SHP77 (cell line): ENCODE data around the gene AMT.

ENCODE experiments used
- DNase-seq, 2 experiments: peaks; one replicate each; lab custom pipeline; 2025; lab: John Stamatoyannopoulos, UW

The AMT gene

GRCh38 chr3:49422379-49423248 is at the start of gene AMT:
TSS of gene AMT (minus strand) at chr3:49422473. CDS start at chr3:49422450, 23 bp downstream.
- no peak for DNase-seq

- DNase-seq = no peak
These were observed 48.6 kb upstream of the AMT start for GRCh38 chr3:49470714-49471420.

GRCh38 chr3:49469936-49470713 is 47.9 kb upstream of the AMT start, which contains the start of gene DAG1:
TSS of gene DAG1 (plus strand) at chr3:49470267. CDS start at chr3:49510535, 40,268 bp downstream.
- peak; percentile 85 to 94 for DNase-seq

GRCh38 chr3:49469037-49469935 is 47.0 kb upstream of the AMT start:
- peak; percentile 53 for DNase-seq

GRCh38 chr3:49466085-49466484 is 43.8 kb upstream of the AMT start:
- no peak for DNase-seq

- no peak for DNase-seq
These were observed 43.2 kb upstream of the AMT start for GRCh38 chr3:49465270-49466034.

- no peak for DNase-seq
These were observed 39.9 kb upstream of the AMT start for GRCh38 chr3:49462222-49462621.

- DNase-seq = no peak
These were observed 39.3 kb upstream of the AMT start for GRCh38 chr3:49461443-49462171.

- no peak for DNase-seq
These were observed 38.7 kb upstream of the AMT start for GRCh38 chr3:49460956-49461355.

GRCh38 chr3:49460188-49460890 is 38.1 kb upstream of the AMT start:
- DNase-seq = no peak

- no peak for DNase-seq
These were observed 34.2 kb upstream of the AMT start for GRCh38 chr3:49456466-49456865.

GRCh38 chr3:49454898-49455681 is 32.8 kb upstream of the AMT start:
- DNase-seq = no peak

GRCh38 chr3:49454458-49454857 is 32.2 kb upstream of the AMT start:
- peak in 1 of 2 experiments; percentile 9 for DNase-seq

GRCh38 chr3:49453621-49454020 is 31.3 kb upstream of the AMT start:
- no peak for DNase-seq

- no peak for DNase-seq
These were observed 23.1 kb upstream of the AMT start for GRCh38 chr3:49445391-49445790.

- DNase-seq = no peak
These were observed 12.5 kb upstream of the AMT start for GRCh38 chr3:49434731-49435130.

- DNase-seq = no peak
These were observed 6.4 kb upstream of the AMT start for GRCh38 chr3:49428752-49429080.

GRCh38 chr3:49427586-49427985 is 5.3 kb upstream of the AMT start:
- DNase-seq = no peak

GRCh38 chr3:49424816-49425215 is 2.5 kb upstream of the AMT start:
- no peak for DNase-seq
